CD14-positive monocyte (primary cell): ENCODE measurements around the gene GRK4. TPM values are rescaled to one million over a fixed set of nuclear protein-coding genes. Genes with fewer than 3 reads are reported as not detected.

ENCODE experiments used
- DNase-seq, 3 donors: peaks; one replicate each; pipeline ENCODE4 v3.0.0-alpha.2; 2011 to 2022
- H2AFZ ChIP-seq: 2 replicates; pipeline ENCODE4 v1.6.0; 2012; ENCODE audit warnings: mild to moderate bottlenecking, low read depth, low read length, inconsistent platforms; ENCODE audit not compliant: insufficient read depth, poor library complexity, severe bottlenecking
- H3K27ac ChIP-seq, 2 donors: 1 replicate in 1 of 2; 2 replicates in 1 of 2; pipeline ENCODE4 v1.5.1; 2012 to 2013; ENCODE audit warnings: low read length in 2 of 2, control low read depth in 1 of 2, inconsistent platforms in 1 of 2, low read depth in 1 of 2, mild to moderate bottlenecking in 1 of 2
- H3K27me3 ChIP-seq, 2 donors: one replicate each; pipeline versions ENCODE4 v1.6.0 to v1.6.1; 2011 to 2013; ENCODE audit warnings: low read length in 2 of 2; ENCODE audit not compliant: control insufficient read depth in 2 of 2, insufficient read depth in 2 of 2
- H3K36me3 ChIP-seq, 2 donors: replicated peaks in 1 of 2; 1 replicate in 1 of 2; 2 replicates in 1 of 2; pipeline versions ENCODE4 v1.5.1 to v1.6.1; 2012 to 2013; ENCODE audit warnings: low read length in 2 of 2, control low read depth in 1 of 2, inconsistent platforms in 1 of 2, mild to moderate bottlenecking in 1 of 2; ENCODE audit not compliant: insufficient read depth in 2 of 2, control insufficient read depth in 1 of 2
- H3K4me1 ChIP-seq, 2 donors: 1 replicate in 1 of 2; 2 replicates in 1 of 2; pipeline versions ENCODE4 v1.5.1 to v1.6.1; 2012 to 2013; ENCODE audit warnings: low read length in 2 of 2, control low read depth in 1 of 2, inconsistent platforms in 1 of 2, mild to moderate bottlenecking in 1 of 2, moderate library complexity in 1 of 2; ENCODE audit not compliant: insufficient read depth in 2 of 2, control insufficient read depth in 1 of 2
- H3K4me2 ChIP-seq: replicated peaks from 2 replicates; pipeline ENCODE3; 2012; ENCODE audit warnings: low read length, moderate library complexity, mild to moderate bottlenecking; ENCODE audit not compliant: poor library complexity, severe bottlenecking; ENCODE audit errors: extremely low read depth
- H3K4me3 ChIP-seq, 3 experiments: fragments of 200-600 bp in 1 of 3; sonication (generic) in 1 of 3; replicated peaks in 1 of 3; 1 replicate in 2 of 3; 2 replicates in 1 of 3; pipeline ENCODE4 v1.5.1; 2011 to 2013; ENCODE audit warnings: low read length in 3 of 3, mild to moderate bottlenecking in 3 of 3, control low read depth in 2 of 3, low read depth in 2 of 3, inconsistent platforms in 1 of 3, moderate library complexity in 1 of 3
- H3K79me2 ChIP-seq: 2 replicates; pipeline ENCODE4 v1.6.0; 2012; ENCODE audit warnings: mild to moderate bottlenecking, control low read depth, inconsistent platforms, low read length, moderate library complexity; ENCODE audit not compliant: insufficient read depth
- H3K9ac ChIP-seq: 2 replicates; pipeline ENCODE4 v1.6.0; 2017; ENCODE audit warnings: low read length, mild to moderate bottlenecking; ENCODE audit not compliant: insufficient read depth, poor library complexity, severe bottlenecking
- H3K9me3 ChIP-seq, 2 donors: replicated peaks in 1 of 2; 1 replicate in 1 of 2; 2 replicates in 1 of 2; pipeline versions ENCODE4 v1.5.1 to v1.6.1; 2012 to 2013; ENCODE audit warnings: low read length in 2 of 2, control low read depth in 1 of 2; ENCODE audit not compliant: control insufficient read depth in 1 of 2, insufficient read depth in 1 of 2
- H4K20me1 ChIP-seq: 2 replicates; pipeline ENCODE4 v1.6.0; 2012; ENCODE audit warnings: mild to moderate bottlenecking, low read length, control low read depth, moderate library complexity; ENCODE audit not compliant: insufficient read depth
- H3K27ac Mint-ChIP-seq, 7 donors: one replicate each; pipeline ENCODE4 v1.8.0; 2020; ENCODE audit warnings: mild to moderate bottlenecking in 7 of 7, mixed read lengths in 7 of 7, moderate library complexity in 6 of 7, inconsistent platforms in 2 of 7
- H3K27me3 Mint-ChIP-seq, 3 donors: one replicate each; pipeline ENCODE4 v1.8.0; 2021 to 2022; ENCODE audit warnings: low read depth in 3 of 3, mild to moderate bottlenecking in 3 of 3, mixed read lengths in 3 of 3, moderate library complexity in 3 of 3, inconsistent platforms in 1 of 3
- H3K36me3 Mint-ChIP-seq, 2 donors: one replicate each; pipeline ENCODE4 v1.8.0; 2020; ENCODE audit warnings: mixed read lengths in 2 of 2, inconsistent platforms in 1 of 2, mild to moderate bottlenecking in 1 of 2
- H3K4me1 Mint-ChIP-seq: one replicate; pipeline ENCODE4 v1.8.0; 2020; ENCODE audit warnings: mild to moderate bottlenecking, mixed read lengths
- H3K4me3 Mint-ChIP-seq, 2 donors: one replicate each; pipeline ENCODE4 v1.8.0; 2020; ENCODE audit warnings: mild to moderate bottlenecking in 2 of 2, mixed read lengths in 2 of 2, moderate library complexity in 1 of 2
- H3K9me3 Mint-ChIP-seq, 7 donors: one replicate each; pipeline ENCODE4 v1.8.0; 2020 to 2022; ENCODE audit warnings: mixed read lengths in 7 of 7, mild to moderate bottlenecking in 6 of 7, moderate library complexity in 6 of 7, inconsistent platforms in 2 of 7
- CTCF ChIP-seq: fragments of 200-600 bp; IDR thresholded peaks from one replicate; pipeline ENCODE4 v1.8.0; 2022; ENCODE audit warnings: antibody characterized with exemption, mild to moderate bottlenecking
- WGBS: methylation state at CpG from one replicate; pipeline ENCODE4 v1.1.5; 2013; ENCODE audit warnings: missing lambda C conversion rate; ENCODE audit not compliant: insufficient coverage; 5-methylcytosine and 5-hydroxymethylcytosine counted together
- intact Hi-C, 2 donors: fragments of 100-400 bp; cut with micrococcal nuclease; formaldehyde crosslinking; loops; one replicate each; pipeline versions ENCODE4 v1.15.0 to v1.15.1; 2023
- polyA plus RNA-seq, 3 donors: library from polyadenylated mRNA; depleted of rRNA in 1 of 3; unstranded in 2 of 3; stranded (reverse) in 1 of 3; fragments of 300-500 nt in 2 of 3; fragments of >200 nt in 1 of 3; fragmentation: Illumina TruSeq in 2 of 3; gene quantifications; 1 replicate in 2 of 3; 2 replicates in 1 of 3; pipeline ENCODE4 v1.2.3, GENCODE V29; 2012 to 2021

Gene GRK4
- polyA plus RNA-seq, 3 donors, result 1.1 to 1.2 (median 1.2) TPM

- WGBS, result 87% methylated on average over 4 of the region's 6 CpGs
- no peaks in the 10 kb centered on the region for H4K20me1 ChIP-seq
- no peaks in the 10 kb centered on the region for H3K79me2 ChIP-seq
- no peak overlapping the region for H3K27ac ChIP-seq
- peaks cover 0 to 9% (median 8%) of the 10 kb centered on the region in 3 donors for H3K27me3 Mint-ChIP-seq
- H3K4me3 ChIP-seq, result no peak overlapping the region
- no peak overlapping the region for H3K9ac ChIP-seq
- H3K4me1 ChIP-seq, result peaks cover 6 to 14% of the 10 kb centered on the region in 2 donors
- H3K4me3 Mint-ChIP-seq, result no peak overlapping the region
- H3K27ac Mint-ChIP-seq, result no peak overlapping the region
- no peaks in the 10 kb centered on the region for H3K27me3 ChIP-seq
- no peaks in the 10 kb centered on the region for H3K36me3 ChIP-seq
- peaks cover 7 to 10% of the 10 kb centered on the region in 2 donors for H3K36me3 Mint-ChIP-seq
- no peaks in the 10 kb centered on the region for H3K9me3 ChIP-seq
- peaks cover 0 to 10% (median 0%) of the 10 kb centered on the region in 7 donors for H3K9me3 Mint-ChIP-seq
- no peak for TF ChIP-seq CTCF
- H3K4me2 ChIP-seq, result no peak overlapping the region
- H2AFZ ChIP-seq, result no peak overlapping the region
- DNase-seq, result no peak
- intact Hi-C loops, result no loop called here
- H3K4me1 Mint-ChIP-seq, result peaks cover 17% of the 10 kb centered on the region
These were observed 104.2 kb downstream of the GRK4 start for GRCh38 chr4:3067473-3068001.

- H3K79me2 ChIP-seq, result no peaks in the 10 kb centered on the region
- peaks cover 0 to 7% (median 0%) of the 10 kb centered on the region in 7 donors for H3K9me3 Mint-ChIP-seq
- H3K4me1 Mint-ChIP-seq, result peaks cover 8% of the 10 kb centered on the region
- intact Hi-C loops, result loop anchor here (10.0 kb wide), 2 partner anchors 225 to 1485 kb away; partner anchors contain the start of gene RGS12 (in 1 of the 2)
- no peaks in the 10 kb centered on the region for H3K9me3 ChIP-seq
- no peak overlapping the region for H3K27ac ChIP-seq
- no peak overlapping the region for H2AFZ ChIP-seq
- no peak overlapping the region for H3K9ac ChIP-seq
- H3K27me3 ChIP-seq, result no peaks in the 10 kb centered on the region
- DNase-seq, result no peak
- H4K20me1 ChIP-seq, result no peaks in the 10 kb centered on the region
- H3K36me3 ChIP-seq, result no peaks in the 10 kb centered on the region
- H3K27me3 Mint-ChIP-seq, result peaks cover 0 to 5% (median 3%) of the 10 kb centered on the region in 3 donors
- 96% methylated on average over 11 of the region's 16 CpGs for WGBS
- no peak for TF ChIP-seq CTCF
- no peak overlapping the region for H3K4me2 ChIP-seq
- H3K27ac Mint-ChIP-seq, result no peak overlapping the region
- H3K4me3 ChIP-seq, result no peak overlapping the region
- peaks cover 4 to 9% of the 10 kb centered on the region in 2 donors for H3K36me3 Mint-ChIP-seq
- H3K4me3 Mint-ChIP-seq, result no peak overlapping the region
- peaks cover 9 to 13% of the 10 kb centered on the region in 2 donors for H3K4me1 ChIP-seq
These were observed 106.4 kb downstream of the GRK4 start for GRCh38 chr4:3069661-3070199.
